Iris pigment epithelial cell (primary cell): ENCODE measurements around the gene TSHZ1.

Experiments used
- DNase-seq: peaks from one replicate; pipeline ENCODE4 v3.0.0-alpha.2; 2011; ENCODE audit warnings: low read depth

The TSHZ1 gene

GRCh38 chr18:75220551-75221355, 10.2 kb downstream of the TSHZ1 start:
- no peak for DNase-seq

- DNase-seq, result no peak
Measured at GRCh38 chr18:75221397-75221796, 10.8 kb downstream of the TSHZ1 start.

- no peak for DNase-seq
Measured at GRCh38 chr18:75221897-75222296, 11.3 kb downstream of the TSHZ1 start.

- no peak for DNase-seq
Measured at GRCh38 chr18:75222407-75222806, 11.8 kb downstream of the TSHZ1 start.

GRCh38 chr18:75223687-75224347, 13.2 kb downstream of the TSHZ1 start:
- DNase-seq, result no peak

- no peak for DNase-seq
Measured at GRCh38 chr18:75226286-75226955, 15.8 kb downstream of the TSHZ1 start.

GRCh38 chr18:75226956-75227316, 16.3 kb downstream of the TSHZ1 start:
- no peak for DNase-seq

GRCh38 chr18:75227535-75228296, 17.1 kb downstream of the TSHZ1 start:
- no peak for DNase-seq

- no peak for DNase-seq
Measured at GRCh38 chr18:75228967-75229366, 18.4 kb downstream of the TSHZ1 start.

GRCh38 chr18:75229437-75229836, 18.8 kb downstream of the TSHZ1 start:
- DNase-seq, result no peak

GRCh38 chr18:75230163-75231052, 19.8 kb downstream of the TSHZ1 start:
- DNase-seq, result no peak

- no peak for DNase-seq
Measured at GRCh38 chr18:75231053-75231406, 20.4 kb downstream of the TSHZ1 start.

- no peak for DNase-seq
Measured at GRCh38 chr18:75234901-75235300, 24.3 kb downstream of the TSHZ1 start.

- DNase-seq, result no peak
Measured at GRCh38 chr18:75235896-75236295, 25.3 kb downstream of the TSHZ1 start.

GRCh38 chr18:75238100-75238499, 27.5 kb downstream of the TSHZ1 start:
- DNase-seq, result no peak

GRCh38 chr18:75238786-75239185, 28.2 kb downstream of the TSHZ1 start:
- DNase-seq, result no peak

- DNase-seq, result no peak
Measured at GRCh38 chr18:75240433-75240832, 29.8 kb downstream of the TSHZ1 start.

- no peak for DNase-seq
Measured at GRCh38 chr18:75241705-75242104, 31.1 kb downstream of the TSHZ1 start.

GRCh38 chr18:75244351-75245313, 34.0 kb downstream of the TSHZ1 start:
- DNase-seq, result no peak
